ENCODE measurements around the gene TINAG. TPM values are rescaled to one million over a fixed set of nuclear protein-coding genes. Genes with fewer than 3 reads are reported as not detected.

TINAG gene
- total RNA-seq, 2 donors from 2014 or later, result not detected

DNA sequence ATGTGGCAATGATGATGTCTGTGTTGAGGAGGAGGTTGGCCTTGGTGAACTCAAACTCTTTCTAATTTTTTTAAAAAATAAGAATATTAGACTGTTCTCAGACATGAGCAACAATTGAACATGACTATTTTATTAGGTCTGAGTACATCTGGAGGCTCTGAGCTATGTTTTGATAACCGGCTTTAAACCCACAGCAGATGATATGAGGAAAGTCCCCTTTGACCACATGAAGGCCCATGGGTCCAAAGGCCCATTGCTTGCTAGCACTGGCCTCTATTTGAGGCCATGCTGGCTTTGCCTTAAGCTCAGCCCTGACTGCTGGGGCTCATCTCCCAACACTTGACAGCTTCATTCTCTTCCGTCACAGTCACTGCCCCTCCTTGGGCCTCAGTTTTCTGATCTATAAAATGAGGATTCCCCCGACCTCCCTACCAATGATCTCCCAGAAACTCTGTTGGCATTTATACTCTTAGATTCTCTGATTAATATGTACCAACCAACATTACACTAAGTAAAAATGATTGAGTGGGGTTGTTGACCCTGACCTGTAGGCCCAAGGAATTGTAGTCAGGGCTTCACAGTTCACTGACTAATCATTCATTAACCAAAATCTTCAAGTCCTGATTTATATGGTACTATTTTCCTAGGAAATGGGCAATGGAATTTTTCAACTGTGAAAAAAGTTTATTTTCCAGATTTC, 23.9 kb upstream of the TINAG start:
- Histone ChIP-seq H3K27ac (no peak overlapping the region), H3K36me3 (no peaks in the 10 kb centered on the region), H3K4me3 (no peak overlapping the region), H3K4me1 (ENCODE audit: control insufficient read depth in 1 of 2, low read depth in 2 of 2) (no peaks in the 10 kb centered on the region), H3K27me3 (replicated peaks; ENCODE audit: insufficient read depth) (no peaks in the 10 kb centered on the region), H3K9me3 (no peaks in the 10 kb centered on the region)
- ATAC-seq (ENCODE audit: insufficient number of reproducible peaks, low FRiP score, low read depth) (no peak), DNase-seq (ENCODE audit: low spot score) (no peak)
- no peak for TF ChIP-seq CTCF (IDR thresholded peaks at IDR 0.05)

DNA sequence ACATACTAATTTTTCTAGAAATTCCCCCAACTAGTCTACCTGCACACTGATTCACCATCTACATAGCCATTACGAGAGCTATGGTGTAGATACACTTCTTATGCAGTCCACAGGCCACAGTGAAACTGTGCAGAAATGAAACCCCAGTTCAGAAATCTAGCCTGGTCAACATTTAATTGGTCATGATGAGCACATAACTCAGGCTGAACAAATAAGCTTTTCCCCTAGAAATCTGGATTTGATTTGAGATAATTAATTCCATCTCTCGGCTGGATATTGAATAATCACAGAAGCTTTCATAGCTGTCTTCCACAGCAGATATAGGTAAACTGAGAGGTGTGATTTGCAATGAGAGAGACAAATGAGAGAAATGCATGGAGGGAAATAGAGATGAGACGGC, 22.6 kb upstream of the TINAG start:
- ATAC-seq (ENCODE audit: insufficient number of reproducible peaks, low FRiP score, low read depth), result no peak
- no peak overlapping the region for H3K4me3 ChIP-seq
- H3K9me3 ChIP-seq, result no peaks in the 10 kb centered on the region
- no peak overlapping the region for H3K27ac ChIP-seq
- no peaks in the 10 kb centered on the region for H3K4me1 ChIP-seq (ENCODE audit: control insufficient read depth in 1 of 2, low read depth in 2 of 2)
- TF ChIP-seq CTCF (IDR thresholded peaks at IDR 0.05), result no peak
- H3K36me3 ChIP-seq, result no peaks in the 10 kb centered on the region
- no peaks in the 10 kb centered on the region for H3K27me3 ChIP-seq (replicated peaks; ENCODE audit: insufficient read depth)
- no peak for DNase-seq (ENCODE audit: low spot score)

GRCh38 chr6:54286141-54286540, 22.1 kb upstream of the TINAG start:
- no peaks in the 10 kb centered on the region for H3K4me1 ChIP-seq (ENCODE audit: control insufficient read depth in 1 of 2, low read depth in 2 of 2)
- DNase-seq (ENCODE audit: low spot score) (no peak), ATAC-seq (ENCODE audit: insufficient number of reproducible peaks, low FRiP score, low read depth) (no peak)
- no peaks in the 10 kb centered on the region for H3K36me3 ChIP-seq
- no peak overlapping the region for H3K27ac ChIP-seq
- no peak for TF ChIP-seq CTCF (IDR thresholded peaks at IDR 0.05)
- H3K4me3 ChIP-seq, result no peak overlapping the region
- H3K9me3 ChIP-seq, result no peaks in the 10 kb centered on the region
- no peaks in the 10 kb centered on the region for H3K27me3 ChIP-seq (replicated peaks; ENCODE audit: insufficient read depth)

- DNase-seq (ENCODE audit: low spot score) (no peak), ATAC-seq (ENCODE audit: insufficient number of reproducible peaks, low FRiP score, low read depth) (no peak)
- no peak overlapping the region for H3K4me3 ChIP-seq
- no peaks in the 10 kb centered on the region for H3K27me3 ChIP-seq (replicated peaks; ENCODE audit: insufficient read depth)
- H3K36me3 ChIP-seq, result no peaks in the 10 kb centered on the region
- H3K4me1 ChIP-seq (ENCODE audit: control insufficient read depth in 1 of 2, low read depth in 2 of 2), result no peaks in the 10 kb centered on the region
- no peaks in the 10 kb centered on the region for H3K9me3 ChIP-seq
- no peak for TF ChIP-seq CTCF (IDR thresholded peaks at IDR 0.05)
- H3K27ac ChIP-seq, result no peak overlapping the region
These were observed 19.8 kb upstream of the TINAG start for GRCh38 chr6:54288474-54288873.

DNA sequence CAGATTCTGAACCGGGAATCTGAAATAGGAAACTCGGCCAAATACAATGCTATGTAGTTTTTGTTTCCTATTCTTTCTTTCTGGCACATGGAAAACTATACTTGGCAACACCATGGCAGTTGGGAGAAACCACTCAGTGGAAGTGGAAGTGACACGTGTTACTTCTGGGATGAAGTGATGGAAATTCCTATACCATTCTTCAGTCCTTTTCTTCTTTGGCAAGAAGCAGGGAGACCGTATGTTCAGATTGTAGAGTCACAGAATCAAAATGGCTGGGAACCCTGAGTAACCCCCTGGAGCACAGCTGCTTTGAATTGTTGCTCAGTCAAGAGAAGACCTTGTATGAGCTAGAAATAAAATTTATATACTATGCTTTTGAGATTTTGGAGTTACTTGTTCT, 18.8 kb upstream of the TINAG start:
- Histone ChIP-seq H3K9me3 (no peaks in the 10 kb centered on the region), H3K27ac (no peak overlapping the region), H3K4me1 (ENCODE audit: control insufficient read depth in 1 of 2, low read depth in 2 of 2) (no peaks in the 10 kb centered on the region), H3K4me3 (no peak overlapping the region), H3K27me3 (replicated peaks; ENCODE audit: insufficient read depth) (no peaks in the 10 kb centered on the region), H3K36me3 (no peaks in the 10 kb centered on the region)
- DNase-seq (ENCODE audit: low spot score) (no peak), ATAC-seq (ENCODE audit: insufficient number of reproducible peaks, low FRiP score, low read depth) (no peak)
- TF ChIP-seq CTCF (IDR thresholded peaks at IDR 0.05), result no peak
